Measurements from ENCODE around the gene METRN. TPM values are rescaled to one million over a fixed set of nuclear protein-coding genes. Genes with fewer than 3 reads are reported as not detected.

METRN gene
- polyA plus RNA-seq, 6 donors from 2014 or later = 4.0 to 10.2 (median 6.2) TPM; not detected in 1

DNA sequence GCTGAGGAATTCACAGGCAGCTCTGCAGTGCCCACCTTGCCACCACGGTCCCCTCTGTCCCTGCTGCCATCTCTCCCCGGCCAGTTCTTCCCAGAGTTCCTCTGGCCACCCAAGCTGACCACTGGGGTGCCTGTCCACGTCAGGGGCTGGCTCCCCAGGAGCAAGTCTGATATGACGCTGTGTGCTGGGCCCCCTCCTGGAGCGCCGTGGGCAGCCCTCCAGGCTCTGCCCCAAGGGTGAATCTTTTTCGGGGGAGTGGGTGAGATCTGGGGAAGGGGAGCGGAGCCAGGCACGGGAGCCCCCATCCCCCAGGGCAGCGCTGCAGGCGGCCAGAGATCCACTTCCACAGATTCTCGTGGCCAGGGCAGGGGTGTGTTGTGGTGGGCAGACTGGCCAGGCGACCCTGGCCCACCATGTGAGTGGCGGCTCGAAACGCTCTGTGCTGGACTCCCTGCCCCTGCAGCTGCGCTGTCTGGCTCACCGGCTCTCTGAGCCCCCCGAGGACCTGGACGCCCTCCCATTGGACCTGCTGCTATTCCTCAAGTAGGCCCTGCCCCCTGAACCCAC lies 49.3 kb downstream of the METRN start:
- Mint-ChIP-seq H3K4me1 (no peaks in the 10 kb centered on the region), H3K27ac (no peak overlapping the region), H3K27me3 (peaks cover 0 to 13% (median 0%) of the 10 kb centered on the region in 3 donors), H3K36me3 (no peaks in the 10 kb centered on the region), H3K4me3 (no peak overlapping the region), H3K9me3 (no peaks in the 10 kb centered on the region)
- DNase-seq = no peak
- ATAC-seq (ENCODE audit: low read depth in 2 of 2) = no peak

DNA sequence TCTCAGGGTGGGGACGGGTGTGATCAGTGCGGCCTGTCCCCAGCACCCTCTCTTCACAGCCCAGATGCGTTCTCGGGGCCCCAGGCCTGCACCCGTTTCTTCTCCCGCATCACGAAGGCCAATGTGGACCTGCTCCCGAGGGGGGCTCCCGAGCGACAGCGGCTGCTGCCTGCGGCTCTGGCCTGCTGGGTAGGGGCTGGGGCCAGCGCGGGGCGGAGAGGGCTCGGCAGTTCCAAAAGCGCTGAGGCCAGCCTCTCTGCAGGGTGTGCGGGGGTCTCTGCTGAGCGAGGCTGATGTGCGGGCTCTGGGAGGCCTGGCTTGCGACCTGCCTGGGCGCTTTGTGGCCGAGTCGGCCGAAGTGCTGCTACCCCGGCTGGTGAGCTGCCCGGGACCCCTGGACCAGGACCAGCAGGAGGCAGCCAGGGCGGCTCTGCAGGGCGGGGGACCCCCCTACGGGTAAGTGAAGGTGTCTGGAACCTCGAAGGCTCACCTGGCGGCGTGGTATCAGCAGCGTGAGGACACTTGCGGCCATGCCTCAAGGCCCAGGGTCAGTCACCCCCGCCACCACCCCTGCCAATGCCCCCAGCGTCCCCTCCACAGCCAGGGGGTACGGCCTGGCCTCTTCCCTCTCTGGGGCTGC lies 50.0 kb downstream of the METRN start:
- ATAC-seq (ENCODE audit: low read depth in 2 of 2) (no peak), DNase-seq (no peak)
- no peaks in the 10 kb centered on the region for H3K4me1 Mint-ChIP-seq
- H3K36me3 Mint-ChIP-seq = no peaks in the 10 kb centered on the region
- no peaks in the 10 kb centered on the region for H3K9me3 Mint-ChIP-seq
- peaks cover 0 to 13% (median 0%) of the 10 kb centered on the region in 3 donors for H3K27me3 Mint-ChIP-seq
- H3K27ac Mint-ChIP-seq = no peak overlapping the region
- no peak overlapping the region for H3K4me3 Mint-ChIP-seq

DNA sequence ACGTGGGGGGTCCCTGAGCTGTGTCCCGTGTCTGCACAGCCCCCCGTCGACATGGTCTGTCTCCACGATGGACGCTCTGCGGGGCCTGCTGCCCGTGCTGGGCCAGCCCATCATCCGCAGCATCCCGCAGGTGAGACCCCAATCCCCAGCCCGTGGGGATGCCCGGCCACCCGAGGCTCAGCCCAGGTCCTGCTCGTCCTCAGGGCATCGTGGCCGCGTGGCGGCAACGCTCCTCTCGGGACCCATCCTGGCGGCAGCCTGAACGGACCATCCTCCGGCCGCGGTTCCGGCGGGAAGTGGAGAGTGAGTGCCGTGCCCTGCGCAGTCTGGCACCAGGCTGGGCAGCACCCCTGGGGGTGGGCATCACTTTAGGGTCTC lies 50.6 kb downstream of the METRN start:
- DNase-seq (no peak), ATAC-seq (ENCODE audit: low read depth in 2 of 2) (no peak)
- Mint-ChIP-seq H3K27ac (no peak overlapping the region), H3K9me3 (no peaks in the 10 kb centered on the region), H3K36me3 (no peaks in the 10 kb centered on the region), H3K4me1 (no peaks in the 10 kb centered on the region), H3K27me3 (peaks cover 0 to 13% (median 0%) of the 10 kb centered on the region in 3 donors), H3K4me3 (no peak overlapping the region)

DNA sequence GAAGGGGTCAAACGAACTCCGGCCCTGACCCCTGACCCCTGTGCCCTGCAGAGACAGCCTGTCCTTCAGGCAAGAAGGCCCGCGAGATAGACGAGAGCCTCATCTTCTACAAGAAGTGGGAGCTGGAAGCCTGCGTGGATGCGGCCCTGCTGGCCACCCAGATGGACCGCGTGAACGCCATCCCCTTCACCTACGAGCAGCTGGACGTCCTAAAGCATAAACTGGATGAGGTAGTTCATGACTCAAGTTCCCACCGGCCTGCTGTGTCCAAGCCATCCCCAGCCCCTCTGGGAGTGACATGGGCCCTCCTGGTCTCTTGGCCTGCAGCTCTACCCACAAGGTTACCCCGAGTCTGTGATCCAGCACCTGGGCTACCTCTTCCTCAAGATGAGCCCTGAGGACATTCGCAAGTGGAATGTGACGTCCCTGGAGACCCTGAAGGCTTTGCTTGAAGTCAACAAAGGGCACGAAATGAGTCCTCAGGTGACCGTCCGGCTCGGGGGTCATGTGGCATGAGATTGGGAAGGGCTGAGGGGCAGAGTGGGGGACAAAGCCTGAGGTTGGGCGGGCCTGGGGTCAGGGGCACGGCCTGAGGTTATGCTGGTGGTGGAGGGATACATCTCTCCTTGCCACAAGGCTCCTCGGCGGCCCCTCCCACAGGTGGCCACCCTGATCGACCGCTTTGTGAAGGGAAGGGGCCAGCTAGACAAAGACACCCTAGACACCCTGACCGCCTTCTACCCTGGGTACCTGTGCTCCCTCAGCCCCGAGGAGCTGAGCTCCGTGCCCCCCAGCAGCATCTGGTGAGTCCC lies 51.3 kb downstream of the METRN start:
- H3K4me3 Mint-ChIP-seq = no peak overlapping the region
- DNase-seq (no peak), ATAC-seq (ENCODE audit: low read depth in 2 of 2) (no peak)
- no peaks in the 10 kb centered on the region for H3K36me3 Mint-ChIP-seq
- H3K9me3 Mint-ChIP-seq = no peaks in the 10 kb centered on the region
- no peaks in the 10 kb centered on the region for H3K4me1 Mint-ChIP-seq
- no peak overlapping the region for H3K27ac Mint-ChIP-seq
- peaks cover 0 to 13% (median 0%) of the 10 kb centered on the region in 3 donors for H3K27me3 Mint-ChIP-seq

DNA sequence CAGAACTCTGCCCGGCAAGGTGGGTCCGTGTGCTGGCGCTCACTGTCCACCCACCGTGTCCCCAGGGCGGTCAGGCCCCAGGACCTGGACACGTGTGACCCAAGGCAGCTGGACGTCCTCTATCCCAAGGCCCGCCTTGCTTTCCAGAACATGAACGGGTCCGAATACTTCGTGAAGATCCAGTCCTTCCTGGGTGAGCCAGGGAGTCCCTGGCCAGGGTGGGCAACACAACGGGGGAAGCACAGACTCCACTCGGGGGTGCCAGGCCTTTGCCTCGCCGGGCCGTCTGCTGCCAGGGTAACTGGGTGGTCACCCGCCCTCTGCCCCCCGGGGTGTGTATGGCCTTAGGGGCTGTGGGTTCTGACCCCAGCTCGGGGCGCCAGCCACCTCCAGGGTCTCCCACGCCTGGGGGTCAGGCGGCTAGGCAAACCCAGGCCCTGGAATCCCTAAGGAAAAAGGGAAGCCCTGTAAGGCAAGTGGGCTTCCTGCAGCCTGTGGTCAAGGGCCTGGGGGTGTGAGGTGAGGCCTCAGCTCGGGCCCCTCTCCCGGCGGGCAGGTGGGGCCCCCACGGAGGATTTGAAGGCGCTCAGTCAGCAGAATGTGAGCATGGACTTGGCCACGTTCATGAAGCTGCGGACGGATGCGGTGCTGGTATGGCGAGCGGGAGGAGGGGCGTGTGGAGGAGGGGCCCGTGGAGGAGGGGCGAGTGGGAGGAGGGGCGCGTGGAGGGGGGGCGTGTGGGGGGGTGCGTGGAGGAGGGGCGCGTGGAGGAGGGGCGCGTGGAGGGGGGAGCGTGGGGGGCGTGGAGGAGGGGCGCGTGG lies 52.1 kb downstream of the METRN start:
- Mint-ChIP-seq H3K36me3 (no peaks in the 10 kb centered on the region), H3K27ac (no peak overlapping the region), H3K27me3 (peaks cover 0 to 13% (median 0%) of the 10 kb centered on the region in 3 donors), H3K4me1 (no peaks in the 10 kb centered on the region), H3K4me3 (no peak overlapping the region), H3K9me3 (no peaks in the 10 kb centered on the region)
- DNase-seq (no peak), ATAC-seq (ENCODE audit: low read depth in 2 of 2) (no peak)

DNA sequence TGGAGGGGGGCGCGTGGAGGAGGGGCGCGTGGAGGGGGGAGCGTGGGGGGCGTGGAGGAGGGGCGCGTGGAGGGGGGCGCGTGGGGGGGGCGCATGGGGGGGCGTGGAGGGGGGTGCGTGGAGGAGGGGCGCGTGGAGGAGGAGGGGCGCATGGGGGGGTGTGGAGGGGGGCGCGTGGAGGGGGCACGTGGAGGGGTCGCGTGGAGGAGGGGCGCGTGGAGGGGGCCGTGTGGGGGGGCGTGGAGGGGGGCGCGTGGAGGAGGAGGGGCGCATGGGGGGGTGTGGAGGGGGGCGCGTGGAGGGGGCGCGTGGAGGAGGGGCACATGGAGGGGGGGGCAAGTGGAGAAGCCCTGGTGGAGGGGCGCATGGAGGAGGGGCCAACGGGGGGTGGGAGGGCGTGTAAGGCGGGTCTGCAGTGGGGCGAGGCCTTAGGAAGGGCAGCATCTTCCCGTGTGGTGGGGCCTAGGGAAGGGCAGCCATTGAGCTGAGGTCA lies 52.9 kb downstream of the METRN start:
- Mint-ChIP-seq H3K36me3 (no peaks in the 10 kb centered on the region), H3K27ac (no peak overlapping the region), H3K9me3 (no peaks in the 10 kb centered on the region), H3K27me3 (peaks cover 0 to 10% (median 0%) of the 10 kb centered on the region in 3 donors), H3K4me3 (no peak overlapping the region), H3K4me1 (no peaks in the 10 kb centered on the region)
- no peak for ATAC-seq (ENCODE audit: low read depth in 2 of 2)
- no peak for DNase-seq

DNA sequence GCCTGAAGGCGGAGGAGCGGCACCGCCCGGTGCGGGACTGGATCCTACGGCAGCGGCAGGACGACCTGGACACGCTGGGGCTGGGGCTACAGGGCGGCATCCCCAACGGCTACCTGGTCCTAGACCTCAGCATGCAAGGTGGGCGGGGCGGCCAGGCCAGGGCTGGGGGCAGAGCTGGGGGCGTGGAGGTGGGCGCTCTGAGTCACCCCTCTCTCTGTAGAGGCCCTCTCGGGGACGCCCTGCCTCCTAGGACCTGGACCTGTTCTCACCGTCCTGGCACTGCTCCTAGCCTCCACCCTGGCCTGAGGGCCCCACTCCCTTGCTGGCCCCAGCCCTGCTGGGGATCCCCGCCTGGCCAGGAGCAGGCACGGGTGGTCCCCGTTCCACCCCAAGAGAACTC lies 53.5 kb downstream of the METRN start:
- no peaks in the 10 kb centered on the region for H3K36me3 Mint-ChIP-seq
- no peaks in the 10 kb centered on the region for H3K9me3 Mint-ChIP-seq
- no peak overlapping the region for H3K27ac Mint-ChIP-seq
- H3K4me3 Mint-ChIP-seq = no peak overlapping the region
- no peaks in the 10 kb centered on the region for H3K4me1 Mint-ChIP-seq
- H3K27me3 Mint-ChIP-seq = peaks cover 0 to 5% (median 0%) of the 10 kb centered on the region in 3 donors
- DNase-seq (no peak), ATAC-seq (ENCODE audit: low read depth in 2 of 2) (no peak)

Other genes with a start within 250 kb of the METRN start
- gene CAPN15, start 187.4 kb upstream of the METRN start, polyA plus RNA-seq (ENCODE audit: low read depth in 6 of 6) = 10 to 100 TPM in 1 of 6 donors, 1 to 10 TPM in 5; 4.3 to 11.0 (median 5.0) TPM
- not detected for gene PRR35, start 154.7 kb upstream of the METRN start, polyA plus RNA-seq (ENCODE audit: low read depth in 6 of 6)
- gene NHLRC4, start 148.1 kb upstream of the METRN start, polyA plus RNA-seq (ENCODE audit: low read depth in 6 of 6) = 1 to 10 TPM in 4 of 6 donors, under 1 TPM in 2; 0.90 to 3.4 (median 1.9) TPM
- gene PIGQ, start 145.2 kb upstream of the METRN start, polyA plus RNA-seq (ENCODE audit: low read depth in 6 of 6) = 10 to 100 TPM in 5 of 6 donors, 1 to 10 TPM in 1; 4.5 to 22.2 (median 12.7) TPM
- 10 to 100 TPM in 2 of 6 donors, 1 to 10 TPM in 4; 6.8 to 14.5 (median 9.4) TPM for gene RAB40C, start 125.1 kb upstream of the METRN start, polyA plus RNA-seq (ENCODE audit: low read depth in 6 of 6)
- gene WFIKKN1, start 84.1 kb upstream of the METRN start, polyA plus RNA-seq (ENCODE audit: low read depth in 6 of 6) = not detected
- gene METTL26, start 78.8 kb upstream of the METRN start, polyA plus RNA-seq (ENCODE audit: low read depth in 6 of 6) = 10 to 100 TPM; 66.3 to 87.6 (median 84.9) TPM
- 10 to 100 TPM; 20.8 to 46.6 (median 22.7) TPM for gene MCRIP2, start 73.3 kb upstream of the METRN start, polyA plus RNA-seq (ENCODE audit: low read depth in 6 of 6)
- 1 to 10 TPM in 2 of 6 donors, under 1 TPM in 3, not detected in 1; 0.75 to 2.3 (median 0.90) TPM for gene WDR90, start 65.8 kb upstream of the METRN start, polyA plus RNA-seq (ENCODE audit: low read depth in 6 of 6)
- 10 to 100 TPM; 22.1 to 49.1 (median 35.0) TPM for gene RHOT2, start 47.0 kb upstream of the METRN start, polyA plus RNA-seq (ENCODE audit: low read depth in 6 of 6)
- gene RHBDL1, start 39.4 kb upstream of the METRN start, polyA plus RNA-seq (ENCODE audit: low read depth in 6 of 6) = not detected
- gene STUB1, start 34.7 kb upstream of the METRN start, polyA plus RNA-seq (ENCODE audit: low read depth in 6 of 6) = 100 to 1,000 TPM; 121 to 180 (median 128) TPM
- 10 to 100 TPM; 38.1 to 62.6 (median 40.0) TPM for gene JMJD8, start 30.8 kb upstream of the METRN start, polyA plus RNA-seq (ENCODE audit: low read depth in 6 of 6)
- 10 to 100 TPM in 4 of 6 donors, 1 to 10 TPM in 2; 4.6 to 16.2 (median 11.4) TPM for gene WDR24, start 24.7 kb upstream of the METRN start, polyA plus RNA-seq (ENCODE audit: low read depth in 6 of 6)
- 1 to 10 TPM in 1 of 6 donors, under 1 TPM in 4, not detected in 1; 0.23 to 7.9 (median 0.56) TPM for gene FBXL16, start 9.3 kb upstream of the METRN start, polyA plus RNA-seq (ENCODE audit: low read depth in 6 of 6)
- gene ANTKMT, start 6.0 kb downstream of the METRN start, polyA plus RNA-seq (ENCODE audit: low read depth in 6 of 6) = 10 to 100 TPM; 21.5 to 62.0 (median 38.0) TPM
- under 1 TPM in 2 of 6 donors, not detected in 4; 0.41 to 0.95 TPM for gene CCDC78, start 11.3 kb downstream of the METRN start, polyA plus RNA-seq (ENCODE audit: low read depth in 6 of 6)
- 1 to 10 TPM; 1.5 to 8.5 (median 2.9) TPM for gene HAGHL, start 12.0 kb downstream of the METRN start, polyA plus RNA-seq (ENCODE audit: low read depth in 6 of 6)
- gene CIAO3, start 25.9 kb downstream of the METRN start, polyA plus RNA-seq (ENCODE audit: low read depth in 6 of 6) = 10 to 100 TPM; 14.1 to 29.6 (median 20.5) TPM
- gene MSLN, start 45.6 kb downstream of the METRN start, polyA plus RNA-seq (ENCODE audit: low read depth in 6 of 6) = not detected
- 10 to 100 TPM; 24.5 to 43.9 (median 33.7) TPM for gene RPUSD1, start 73.3 kb downstream of the METRN start, polyA plus RNA-seq (ENCODE audit: low read depth in 6 of 6)
- 1 to 10 TPM; 3.4 to 8.4 (median 4.6) TPM for gene CHTF18, start 73.5 kb downstream of the METRN start, polyA plus RNA-seq (ENCODE audit: low read depth in 6 of 6)
- gene GNG13, start 85.6 kb downstream of the METRN start, polyA plus RNA-seq (ENCODE audit: low read depth in 6 of 6) = not detected

All from naive B cell (primary cell).